ENCODE data around the gene SFI1.

- no peak for TF ChIP-seq POLR2A (IDR thresholded peaks at IDR 0.05; ENCODE audit: low read length)
- TF ChIP-seq GATA1 (IDR thresholded peaks at IDR 0.05; ENCODE audit: low read depth, low read length), result no peak
Observed at GRCh38 chr22:31620756-31621480, 124.6 kb downstream of the SFI1 start.
